Fibroblast of skin of back (primary cell): ENCODE data around the gene MAGED1. TPM values are rescaled to one million over a fixed set of nuclear protein-coding genes. Genes with fewer than 3 reads are reported as not detected.

ENCODE experiments used
- DNase-seq: peaks from one replicate; pipeline ENCODE4 v3.0.0-alpha.2; 2013
- polyA plus RNA-seq, 2 experiments: library from polyadenylated mRNA; unstranded; fragments of 120-200 nt; gene quantifications; one replicate each; pipeline ENCODE4 v1.2.1, GENCODE V29; 2013; ENCODE audit not compliant: insufficient read length in 2 of 2

MAGED1 gene
- 430 TPM for polyA plus RNA-seq (2013, experiment 1 of 2; ENCODE audit: insufficient read length)
- polyA plus RNA-seq (2013, experiment 2 of 2; ENCODE audit: insufficient read length): 530 TPM

GRCh38 chrX:51892921-51893745 lies at the start of gene MAGED1:
TSS of gene MAGED1 (plus strand) at chrX:51893623. CDS start at chrX:51894305, 682 bp downstream.
- peak; percentile 93 for DNase-seq

GRCh38 chrX:51847463-51847862 lies 46.0 kb upstream of the MAGED1 start:
- no peak for DNase-seq

GRCh38 chrX:51851507-51852085 lies 41.8 kb upstream of the MAGED1 start:
- no peak for DNase-seq

- DNase-seq: no peak
These were observed 41.3 kb upstream of the MAGED1 start for GRCh38 chrX:51852096-51852495.

GRCh38 chrX:51852621-51853020 lies 40.8 kb upstream of the MAGED1 start:
- no peak for DNase-seq

GRCh38 chrX:51853251-51853650 lies 40.2 kb upstream of the MAGED1 start:
- DNase-seq: no peak

- DNase-seq: no peak
These were observed 37.7 kb upstream of the MAGED1 start for GRCh38 chrX:51855698-51856097.

- DNase-seq: no peak
These were observed 36.2 kb upstream of the MAGED1 start for GRCh38 chrX:51857159-51857733.

- DNase-seq: peak; percentile 19
These were observed 32.7 kb upstream of the MAGED1 start for GRCh38 chrX:51860679-51861078.

GRCh38 chrX:51862920-51863319 lies 30.5 kb upstream of the MAGED1 start:
- DNase-seq: no peak

GRCh38 chrX:51866210-51866609 lies 27.2 kb upstream of the MAGED1 start:
- peak; percentile 45 for DNase-seq

- no peak for DNase-seq
These were observed 25.8 kb upstream of the MAGED1 start for GRCh38 chrX:51867626-51868025.

- DNase-seq: no peak
These were observed 23.1 kb upstream of the MAGED1 start for GRCh38 chrX:51870354-51870753.

GRCh38 chrX:51874123-51874522 lies 19.3 kb upstream of the MAGED1 start:
- no peak for DNase-seq

- DNase-seq: peak; percentile 80
These were observed 17.0 kb upstream of the MAGED1 start for GRCh38 chrX:51876441-51876840.

- no peak for DNase-seq
These were observed 15.4 kb upstream of the MAGED1 start for GRCh38 chrX:51878056-51878455.

GRCh38 chrX:51889851-51890250 lies 3.6 kb upstream of the MAGED1 start:
- no peak for DNase-seq

- no peak for DNase-seq
These were observed 2.2 kb upstream of the MAGED1 start for GRCh38 chrX:51891245-51891644.

- peak; percentile 84 for DNase-seq
These were observed 1.4 kb upstream of the MAGED1 start for GRCh38 chrX:51891821-51892551.

GRCh38 chrX:51893931-51894696 lies 691 bp downstream of the MAGED1 start:
- DNase-seq: peak; percentile 46

- DNase-seq: peak; percentile 30
These were observed 1.4 kb downstream of the MAGED1 start for GRCh38 chrX:51894697-51895336.

- no peak for DNase-seq
These were observed 3.2 kb downstream of the MAGED1 start for GRCh38 chrX:51896626-51897025.
